K562 treated with DMSO at 1 percent for 48 hours (cell line): ENCODE measurements around the gene SNAPC2. TPM values are rescaled to one million over a fixed set of nuclear protein-coding genes. Genes with fewer than 3 reads are reported as not detected.

Experiments used
- total RNA-seq: library from RNA; unstranded; fragments of 300-600 nt; gene quantifications from 2 replicates; pipeline ENCODE4 v1.2.3, GENCODE V29; 2022; ENCODE audit warnings: low replicate concordance; ENCODE audit errors: extremely low read depth

The SNAPC2 gene
- total RNA-seq = not detected in 2 replicates

DNA sequence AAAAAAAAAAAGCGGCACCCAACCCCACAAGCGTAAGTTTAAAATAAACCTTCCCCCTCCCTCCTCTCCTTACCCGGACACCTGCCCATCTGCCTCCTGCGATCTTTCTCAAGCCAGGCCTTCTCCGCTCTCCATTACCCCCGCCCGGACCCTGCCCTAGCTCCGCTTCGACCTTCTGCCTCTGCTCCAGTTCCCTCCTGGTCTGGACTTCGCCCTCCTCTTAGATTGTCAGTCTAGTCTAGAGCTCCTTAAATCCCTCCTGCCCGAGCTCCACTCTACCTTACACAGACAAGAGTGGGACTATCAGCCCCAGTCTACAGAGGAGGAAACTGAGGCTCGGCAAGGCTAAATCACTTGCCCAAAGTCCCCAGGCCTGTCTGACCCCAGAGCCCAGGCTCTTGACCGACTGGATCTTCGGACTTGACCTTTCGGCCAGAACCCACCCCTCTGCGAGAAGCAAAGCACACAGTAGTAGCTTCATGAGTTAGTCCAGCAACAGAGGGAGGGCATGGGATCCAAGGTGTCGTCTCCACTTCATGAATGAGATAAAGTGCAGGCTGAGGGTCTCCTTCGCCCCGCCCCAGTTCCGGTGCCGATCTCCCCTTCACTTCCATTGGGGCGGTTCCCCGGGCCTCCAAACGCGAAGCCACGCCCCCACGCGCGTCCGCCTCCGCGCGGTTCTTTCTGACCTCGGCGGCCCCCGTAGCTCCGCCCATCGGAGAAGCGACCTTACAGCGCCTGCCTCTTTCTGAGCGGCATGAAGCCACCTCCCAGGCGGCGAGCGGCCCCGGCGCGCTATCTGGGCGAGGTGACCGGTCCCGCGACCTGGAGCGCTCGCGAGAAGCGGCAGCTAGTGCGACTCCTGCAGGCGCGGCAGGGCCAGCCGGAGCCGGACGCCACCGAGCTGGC lies at the start of gene SNAPC2:
Gene SNAPC2 (plus strand): TSS at position 729 of the 909 bp plus-strand sequence. CDS start 29 bp downstream, at position 758.

DNA sequence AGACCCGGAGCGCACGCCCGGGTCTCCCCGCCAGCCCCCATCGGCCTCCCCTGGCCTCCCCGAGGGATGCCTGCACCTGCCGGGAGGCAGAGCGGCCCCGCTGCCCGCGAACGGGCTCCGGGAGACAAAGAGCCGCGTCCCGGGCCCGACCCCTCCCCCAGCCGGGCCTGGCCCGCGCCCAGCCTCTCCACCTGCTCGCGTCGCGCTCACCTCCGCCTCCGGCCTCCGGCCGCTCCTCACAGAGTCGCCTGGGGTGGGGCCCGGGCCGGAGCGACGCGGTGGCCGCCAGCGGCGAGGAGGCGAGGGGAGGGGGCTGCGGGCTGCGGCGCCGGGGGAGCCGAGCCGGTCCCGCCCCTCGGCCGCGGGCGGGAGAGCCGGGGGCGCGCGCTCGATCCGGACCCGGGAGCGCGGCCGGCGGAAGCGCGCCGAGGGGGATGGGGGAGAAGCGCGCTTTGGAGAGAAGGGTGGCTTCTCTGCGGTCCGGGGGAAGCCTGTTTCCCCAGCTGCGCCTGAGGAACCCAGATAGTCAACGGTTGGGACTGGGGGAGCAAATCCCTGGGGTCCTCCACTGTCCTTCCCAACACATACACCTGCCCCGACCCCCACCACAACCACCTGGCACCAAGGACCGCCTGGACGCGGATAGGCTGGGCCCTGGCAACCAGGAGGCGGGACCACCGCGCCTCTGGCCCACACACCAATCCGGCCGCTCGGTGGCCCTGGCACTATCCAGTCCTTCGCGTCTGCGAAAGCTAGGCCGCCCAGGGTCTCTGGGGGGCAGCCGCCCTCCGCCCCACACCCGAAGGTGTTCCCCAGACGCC lies 45.9 kb upstream of the SNAPC2 start, which contains the start of gene PRR36:
Gene PRR36 (minus strand): TSS at position 315 of the 821 bp plus-strand sequence. CDS start 701 bp downstream, outside the sequence.

DNA sequence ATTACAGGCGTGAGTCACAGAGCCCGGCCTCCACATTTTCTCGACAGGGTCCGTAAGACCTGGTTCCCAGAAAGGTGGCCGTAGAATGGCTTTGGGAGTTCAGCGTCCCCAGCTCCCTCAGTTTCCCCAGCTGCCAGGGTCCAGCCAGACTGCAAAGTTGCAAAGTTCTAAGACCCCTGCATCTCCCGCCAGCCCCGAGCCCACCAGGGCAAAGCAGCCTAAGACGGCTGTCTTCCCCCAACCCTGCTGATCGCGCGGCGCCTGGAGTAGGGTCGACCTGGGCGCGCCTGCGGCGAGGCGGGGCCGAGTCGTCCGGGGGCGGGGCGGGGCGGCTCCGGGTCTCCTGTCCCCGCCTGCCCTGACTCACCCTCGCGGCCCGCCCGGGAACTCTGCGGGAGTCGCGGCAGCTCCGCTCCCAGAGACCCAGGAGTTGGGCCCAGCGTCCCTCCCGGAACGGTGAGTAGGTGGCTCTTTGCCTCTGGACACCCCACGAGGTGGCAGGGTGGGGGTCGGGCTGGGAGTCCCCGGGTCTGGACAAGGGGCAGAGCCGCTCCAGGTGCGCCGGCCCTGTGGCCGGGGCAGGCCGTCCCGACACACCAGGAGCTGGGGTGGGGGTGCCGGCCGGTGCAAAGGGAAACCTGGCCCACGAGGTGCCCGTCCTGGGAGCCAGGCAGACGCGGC lies 31.9 kb upstream of the SNAPC2 start, which contains the start of gene LRRC8E:
Gene LRRC8E (plus strand): TSS at position 366 of the 681 bp plus-strand sequence. CDS start 7,094 bp downstream, outside the sequence.

DNA sequence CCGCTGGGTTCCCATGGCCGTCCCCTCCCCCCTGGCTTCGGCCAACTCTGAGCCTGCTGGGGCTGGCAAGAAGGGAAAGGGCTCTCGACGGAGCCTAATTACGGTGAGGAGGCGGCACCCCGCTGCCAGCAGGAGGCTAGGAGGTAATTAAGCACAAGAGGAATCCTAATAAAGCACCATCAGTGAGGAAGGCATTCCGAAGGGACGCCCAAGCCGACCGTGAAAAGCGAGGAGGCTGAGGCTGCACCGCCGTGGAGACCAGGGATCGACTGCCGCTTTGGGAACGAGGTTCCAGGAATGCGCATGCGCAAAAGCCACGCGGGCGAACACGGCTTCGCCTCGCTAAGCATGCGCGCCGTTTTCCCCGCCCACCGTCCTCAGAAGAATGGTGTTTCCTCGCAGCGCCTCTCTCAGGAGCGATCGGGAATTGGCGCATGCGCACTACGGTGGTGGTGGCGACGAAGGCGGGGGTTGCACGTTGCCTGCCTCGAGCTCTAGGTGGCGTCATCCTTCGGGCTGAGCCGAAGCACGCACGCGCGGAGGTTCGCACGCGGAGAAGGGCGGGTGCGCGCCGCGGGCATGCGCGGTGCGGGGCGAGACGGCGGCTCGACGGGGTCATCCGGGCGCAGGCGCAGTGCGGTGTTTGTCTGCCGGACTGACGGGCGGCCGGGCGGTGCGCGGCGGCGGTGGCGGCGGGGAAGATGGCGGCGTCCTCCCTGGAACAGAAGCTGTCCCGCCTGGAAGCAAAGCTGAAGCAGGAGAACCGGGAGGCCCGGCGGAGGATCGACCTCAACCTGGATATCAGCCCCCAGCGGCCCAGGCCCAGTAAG lies 16.7 kb upstream of the SNAPC2 start, which contains the start of gene MAP2K7:
Gene MAP2K7 (plus strand): TSS at position 634 of the 830 bp plus-strand sequence. CDS start 68 bp downstream, at position 702.

DNA sequence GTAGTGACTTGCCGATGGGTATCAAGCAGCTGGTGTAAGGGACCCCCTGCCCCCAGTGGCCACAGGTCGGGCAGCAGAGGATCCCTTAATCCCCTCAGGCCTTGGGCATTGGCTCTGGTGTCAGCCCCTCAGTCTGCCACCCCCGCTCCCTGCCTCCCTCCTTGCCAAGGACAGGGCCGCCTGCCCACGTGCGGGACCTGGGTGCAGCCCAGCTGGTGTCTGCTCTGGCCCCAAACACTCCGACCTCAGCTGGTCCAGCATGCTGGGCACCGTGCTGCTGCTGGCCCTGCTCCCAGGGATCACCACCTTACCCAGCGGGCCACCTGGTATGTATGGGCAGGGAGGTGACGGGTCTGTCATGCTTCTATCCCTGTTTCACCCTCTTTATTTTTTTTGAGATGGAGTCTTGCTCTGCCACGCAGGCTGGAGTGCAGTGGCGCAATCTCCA lies 5.5 kb upstream of the SNAPC2 start, which contains the start of gene TGFBR3L:
Gene TGFBR3L (plus strand): TSS at position 233 of the 448 bp plus-strand sequence.

GRCh38 chr19:7926021-7926726 lies 6.0 kb downstream of the SNAPC2 start, which contains the start of gene CTXN1:
TSS of gene CTXN1 (minus strand) at chr19:7926135. CDS start at chr19:7925538, 597 bp downstream.

DNA sequence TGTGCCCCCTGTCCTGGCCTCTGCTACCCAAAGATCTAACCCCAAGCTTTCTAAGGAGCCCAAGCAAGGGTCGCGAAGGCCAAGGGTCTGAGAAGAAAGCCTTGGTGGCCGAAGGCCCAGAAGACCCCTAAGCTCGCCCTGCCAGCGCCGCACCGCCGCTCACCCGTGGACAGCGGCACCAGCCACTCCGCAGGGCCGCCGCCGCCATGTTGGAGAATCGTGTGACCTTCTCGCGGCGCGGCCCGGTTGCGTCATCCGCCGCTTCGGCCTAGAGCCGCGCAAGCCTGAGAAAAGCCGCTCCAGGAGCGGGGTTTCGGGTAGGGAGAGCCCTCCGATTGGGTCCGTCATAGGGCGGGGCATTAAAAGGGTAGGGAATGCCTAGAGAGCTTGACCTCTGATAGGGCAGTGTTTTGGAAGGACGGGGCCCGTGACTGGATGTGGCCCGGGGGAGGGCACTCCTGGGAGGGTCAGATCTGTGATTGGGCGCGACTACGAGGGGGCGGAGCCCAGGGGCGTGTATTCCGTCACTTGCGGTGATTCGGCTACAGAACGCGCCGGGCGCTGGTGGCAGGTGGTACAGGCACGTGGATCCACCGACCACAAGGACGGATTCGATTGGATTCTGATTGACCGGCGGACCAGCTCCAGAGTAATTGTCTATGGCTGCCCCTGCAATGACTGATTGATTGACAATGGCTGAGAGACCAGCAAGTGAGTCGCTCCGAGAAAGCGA lies 23.5 kb downstream of the SNAPC2 start, which contains the start of gene TIMM44:
Gene TIMM44 (minus strand): TSS at position 223 of the 733 bp plus-strand sequence. CDS start 15 bp downstream, at position 208.

Other genes starting within 250 kb of the SNAPC2 start
- gene MCEMP1, start 243.2 kb upstream of the SNAPC2 start, total RNA-seq = not detected in 2 replicates
- not detected in 2 replicates for gene TRAPPC5, start 239.5 kb upstream of the SNAPC2 start, total RNA-seq
- gene FCER2, start 218.2 kb upstream of the SNAPC2 start, total RNA-seq = not detected in 2 replicates
- gene CLEC4G, start 188.2 kb upstream of the SNAPC2 start, total RNA-seq = not detected in 2 replicates
- not detected in 2 replicates for gene CD209, start 172.8 kb upstream of the SNAPC2 start, total RNA-seq
- not detected in 2 replicates for gene CLEC4M, start 157.1 kb upstream of the SNAPC2 start, total RNA-seq
- not detected in 2 replicates for gene EVI5L, start 90.1 kb upstream of the SNAPC2 start, total RNA-seq
- gene PRR36, start 45.9 kb upstream of the SNAPC2 start, total RNA-seq = not detected in 2 replicates
- not detected in 2 replicates for gene LRRC8E, start 31.8 kb upstream of the SNAPC2 start, total RNA-seq
- gene MAP2K7, start 16.5 kb upstream of the SNAPC2 start, total RNA-seq = not detected in 2 replicates
- not detected in 2 replicates for gene TGFBR3L, start 5.5 kb upstream of the SNAPC2 start, total RNA-seq
- not detected in 2 replicates for gene CTXN1, start 5.8 kb downstream of the SNAPC2 start, total RNA-seq
- gene TIMM44, start 23.3 kb downstream of the SNAPC2 start, total RNA-seq = not detected in 2 replicates
- not detected in 2 replicates for gene ELAVL1, start 85.3 kb downstream of the SNAPC2 start, total RNA-seq
- gene CCL25, start 132.4 kb downstream of the SNAPC2 start, total RNA-seq = not detected in 2 replicates
- not detected in 2 replicates for gene FBN3, start 229.3 kb downstream of the SNAPC2 start, total RNA-seq